Mucosa of descending colon (tissue), 3 donors: ENCODE data around the gene PANK4. TPM values are rescaled to one million over a fixed set of nuclear protein-coding genes. Genes with fewer than 3 reads are reported as not detected.

Source experiments
- ATAC-seq: fragments of 200-7000 bp; cut with Tn5 transposase; one replicate; pipeline ENCODE4 v1.9.1; 2020; ENCODE audit warnings: mild to moderate bottlenecking, moderate library complexity
- DNase-seq, 3 donors: peaks; one replicate each; pipeline ENCODE4 v3.0.0-alpha.2; 2020
- H3K36me3 ChIP-seq: fragments of 200-600 bp; one replicate; pipeline ENCODE4 v1.8.0; 2021; ENCODE audit warnings: low read depth, mild to moderate bottlenecking
- H3K4me1 ChIP-seq: fragments of 200-600 bp; one replicate; pipeline ENCODE4 v1.8.0; 2021; ENCODE audit warnings: low read depth, mild to moderate bottlenecking
- H3K4me3 ChIP-seq: fragments of 200-600 bp; one replicate; pipeline ENCODE4 v1.8.0; 2021; ENCODE audit warnings: mild to moderate bottlenecking
- H3K9me3 ChIP-seq: fragments of 200-600 bp; one replicate; pipeline ENCODE4 v1.8.0; 2021; ENCODE audit warnings: mild to moderate bottlenecking
- CTCF ChIP-seq: fragments of 200-600 bp; IDR thresholded peaks from one replicate; pipeline ENCODE4 v1.8.0; 2022; ENCODE audit warnings: antibody characterized with exemption, mild to moderate bottlenecking
- intact Hi-C, 2 donors: fragments of 100-400 bp; cut with DNase I in 1 of 2; cut with micrococcal nuclease in 1 of 2; formaldehyde crosslinking; loops; one replicate each; pipeline versions ENCODE4 v1.11.0 to v1.11.1; 2022; cut with DNase I, micrococcal nuclease
- total RNA-seq, 3 donors: library from RNA; stranded (reverse); fragmentation: NEBNext Ultra II Directional in 2 of 3; extraction: Animal tissue kit (Norgen Biotek cat#: 25700) in 2 of 3; gene quantifications; one replicate each; pipeline versions ENCODE4 v1.2.1 to v1.2.4, GENCODE V29; 2021 to 2023
- donor health status: DM: no; HTN: no; CAD: no; lungs with moderate emphysema.
- donor health status: DM: no; HTN: no; CAD: no.
- donor health status: DM: no; HTN: yes; CAD: no.

PANK4 gene
- total RNA-seq, 3 donors from 2014 or later: 28.1 to 51.6 (median 44.7) TPM

- ATAC-seq (no peak), DNase-seq (no peak)
- Histone ChIP-seq H3K4me1 (no peaks in the 10 kb centered on the region), H3K36me3 (no peaks in the 10 kb centered on the region), H3K4me3 (no peak overlapping the region), H3K9me3 (no peaks in the 10 kb centered on the region)
- intact Hi-C loops: no loop called here
- TF ChIP-seq CTCF: no peak
Observed at GRCh38 chr1:2501041-2501819, 25.2 kb downstream of the PANK4 start.

GRCh38 chr1:2499986-2500596 lies 26.3 kb downstream of the PANK4 start:
- no peak for ATAC-seq
- TF ChIP-seq CTCF: no peak

DNA sequence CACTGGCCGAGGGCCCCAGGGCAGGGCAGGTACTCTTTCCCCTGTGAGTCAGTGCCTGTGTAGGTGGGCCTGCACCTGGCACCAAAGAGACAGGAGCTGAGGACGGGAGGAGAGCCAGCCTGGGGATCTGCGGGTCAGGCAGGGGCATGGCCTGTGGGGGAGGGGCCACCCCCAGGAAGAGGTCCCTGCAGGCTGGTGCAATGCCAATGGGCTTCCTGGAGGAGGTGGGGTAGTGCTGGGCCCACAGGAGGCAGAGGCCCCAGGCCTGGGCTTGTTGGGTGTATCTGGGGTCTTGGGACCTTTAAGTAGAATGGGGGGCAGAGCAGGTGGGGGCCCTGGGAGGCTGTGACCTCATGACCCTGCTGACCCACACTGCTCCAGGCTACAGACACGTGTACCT lies 27.1 kb downstream of the PANK4 start:
- no peaks in the 10 kb centered on the region for H3K9me3 ChIP-seq
- no peak for TF ChIP-seq CTCF
- H3K4me3 ChIP-seq: no peak overlapping the region
- DNase-seq (no peak), ATAC-seq (no peak)
- no peaks in the 10 kb centered on the region for H3K4me1 ChIP-seq
- H3K36me3 ChIP-seq: no peaks in the 10 kb centered on the region
- intact Hi-C loops: no loop called here

More at GRCh38 chr1:2499986-2500596, 26.3 kb downstream of the PANK4 start:
- Histone ChIP-seq H3K4me3 (no peak overlapping the region), H3K4me1 (no peaks in the 10 kb centered on the region), H3K9me3 (no peaks in the 10 kb centered on the region), H3K36me3 (no peaks in the 10 kb centered on the region)
- intact Hi-C loops: no loop called here
- DNase-seq: no peak

GRCh38 chr1:2498648-2499047 lies 27.7 kb downstream of the PANK4 start:
- Histone ChIP-seq H3K36me3 (no peaks in the 10 kb centered on the region), H3K4me1 (no peaks in the 10 kb centered on the region), H3K4me3 (no peak overlapping the region), H3K9me3 (no peaks in the 10 kb centered on the region)
- no peak for ATAC-seq
- no peak for TF ChIP-seq CTCF
- intact Hi-C loops: no loop called here
- no peak for DNase-seq

DNA sequence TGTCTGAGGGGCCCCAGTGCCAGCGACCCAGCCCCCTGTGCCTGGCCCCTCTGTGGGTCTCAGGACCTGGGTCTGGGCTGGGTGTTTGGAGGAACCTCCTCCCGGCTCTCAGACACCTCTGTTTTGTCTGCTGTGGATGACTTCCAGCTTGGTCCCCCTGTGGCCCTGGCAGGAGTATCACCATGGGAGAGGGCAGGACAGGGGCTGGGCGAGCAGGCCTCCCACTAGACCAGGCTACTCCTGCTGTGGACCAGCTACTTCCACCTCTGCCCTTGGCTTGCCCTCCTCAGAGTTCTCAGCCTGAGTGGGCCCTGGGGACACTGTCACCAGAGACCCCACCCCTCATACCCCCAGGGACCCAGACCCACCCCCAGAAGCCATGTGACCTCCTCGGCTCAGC lies 28.5 kb downstream of the PANK4 start:
- ATAC-seq (no peak), DNase-seq (no peak)
- intact Hi-C loops: no loop called here
- Histone ChIP-seq H3K9me3 (no peaks in the 10 kb centered on the region), H3K4me1 (no peaks in the 10 kb centered on the region), H3K4me3 (no peak overlapping the region), H3K36me3 (no peaks in the 10 kb centered on the region)
- TF ChIP-seq CTCF: no peak
